Spleen (tissue), 7 donors: ENCODE data around the gene HNRNPA1.
"Not testable (repeated sequence)": the region's sequence is repeated elsewhere in the genome, so short reads cannot be mapped to it uniquely, and the experiment has no call there.

Experiments
- CTCF ChIP-seq, 11 experiments: fragments of 200-600 bp in 7 of 11; fragments of 450-650 bp in 4 of 11; sonication (generic) in 4 of 11; IDR thresholded peaks in 8 of 11; conservative IDR thresholded peaks in 3 of 11; 1 replicate in 7 of 11; 2 replicates in 4 of 11; pipeline versions ENCODE4 v1.4.0 to v1.8.0; 2016 to 2021; ENCODE audit warnings: antibody characterized with exemption in 11 of 11, inconsistent platforms in 4 of 11, mild to moderate bottlenecking in 1 of 11
- POLR2A ChIP-seq, 3 donors: fragments of 450-650 bp; IDR thresholded peaks; one replicate each; pipeline ENCODE4 v1.5.1; 2017; ENCODE audit warnings: antibody characterized with exemption in 3 of 3, mild to moderate bottlenecking in 1 of 3
- donor health status: DM: no; HTN: no; CAD: no; lungs with moderate emphysema.
- donor health status: DM: no; HTN: no; CAD: no.
- donor health status: DM: no; HTN: no; CAD: no.

- not testable (repeated sequence) for TF ChIP-seq CTCF (IDR thresholded peaks at IDR 0.05 in 8 of 11, conservative IDR thresholded peaks at IDR 0.05 in 3 of 11); POLR2A (IDR thresholded peaks at IDR 0.05)
Measured at GRCh38 chr12:54284070-54284780, 3.7 kb downstream of the HNRNPA1 start.
